Ramos (cell line): ENCODE results near the gene USP40.

ENCODE experiments used
- in situ Hi-C: fragments of 300-500 bp; cut with MboI; formaldehyde crosslinking; loops from one replicate; pipeline ENCODE4 v1.14.3; 2022; ENCODE audit warnings: low sequenced_read_pairs; ENCODE audit not compliant: unreplicated experiment

USP40 gene

DNA sequence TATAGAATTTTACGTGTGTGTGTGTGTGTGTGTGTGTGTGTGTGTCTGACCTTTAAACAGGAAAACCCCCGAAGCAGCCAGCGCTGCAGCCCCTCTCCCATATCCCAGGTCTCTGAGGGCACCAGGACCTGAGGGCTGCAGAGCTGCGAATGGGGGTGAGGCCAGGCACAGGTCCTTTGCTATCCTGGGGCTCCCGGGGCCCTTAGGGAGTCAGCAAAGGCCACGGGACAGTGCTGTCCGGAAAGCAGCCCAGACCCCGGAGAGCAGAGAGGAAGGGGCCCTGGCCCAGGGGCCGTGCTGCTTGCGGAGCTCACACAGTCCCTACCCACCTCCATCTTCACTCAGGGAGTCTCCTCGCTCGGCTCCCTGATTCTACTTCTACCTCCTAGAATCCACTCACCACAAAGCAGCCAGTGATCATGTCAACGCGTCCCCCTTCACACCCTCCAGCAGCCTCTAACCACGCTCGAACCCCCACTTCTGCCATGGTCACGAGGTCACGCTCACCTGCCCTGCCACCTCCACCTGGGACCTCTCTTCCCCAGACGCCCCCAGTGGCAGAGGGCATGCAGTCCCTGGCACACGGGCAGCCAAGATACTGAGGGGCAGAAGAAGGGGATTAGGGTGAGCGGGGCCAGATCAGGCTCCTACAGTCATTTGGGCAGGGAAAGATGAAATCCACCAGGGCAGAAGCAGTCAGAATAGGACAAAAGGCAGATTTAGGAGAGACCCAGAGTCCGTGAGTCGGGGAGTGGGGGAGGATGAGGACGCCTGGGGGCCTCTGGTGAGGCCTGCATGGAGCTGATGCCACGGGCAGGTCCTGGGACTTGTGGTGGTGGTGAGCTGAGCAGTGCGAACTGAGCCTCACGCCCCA, 86.7 kb downstream of the USP40 start:
- in situ Hi-C loops = no loop called here

DNA sequence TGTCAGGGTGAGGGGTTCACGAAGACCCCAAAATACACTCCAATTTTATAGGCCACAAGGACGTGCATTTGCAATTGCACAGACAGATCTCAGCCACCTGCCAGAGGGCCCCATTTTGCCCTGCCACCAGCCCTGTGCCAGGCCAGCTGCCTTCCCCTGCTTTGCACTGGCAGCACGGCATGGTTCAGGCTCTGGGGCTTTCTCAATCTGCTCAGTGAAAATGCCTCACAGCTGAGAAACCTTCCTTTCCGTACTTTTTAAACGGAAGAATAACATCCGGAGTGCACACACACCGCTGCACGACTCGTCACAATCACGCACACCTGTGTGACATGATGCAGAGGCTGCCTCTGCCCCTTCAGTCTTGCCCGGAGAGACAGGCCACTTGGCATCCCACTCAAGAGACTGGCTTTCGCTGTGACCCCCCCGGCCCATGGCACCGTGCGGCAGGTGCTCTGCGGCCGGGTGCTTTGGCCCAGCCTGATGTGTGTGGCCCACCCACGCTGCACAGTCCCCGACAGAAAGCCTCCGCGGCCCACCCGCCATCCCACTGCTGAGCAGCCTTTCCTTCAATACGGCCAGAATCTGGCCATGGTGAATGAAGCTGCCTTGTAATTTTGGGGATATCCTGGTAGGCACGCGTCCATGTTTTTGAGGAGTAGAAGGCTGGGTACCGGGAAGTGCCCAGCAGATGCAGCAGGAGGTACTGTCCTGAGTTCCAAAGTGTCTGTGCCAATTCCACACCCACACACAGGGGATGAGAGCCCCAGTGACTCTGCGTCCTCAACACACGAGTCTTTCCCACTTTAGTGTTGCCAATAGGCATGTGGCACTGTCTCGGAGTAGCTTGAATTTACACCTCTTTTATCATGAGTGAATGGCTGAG, 88.8 kb downstream of the USP40 start:
- in situ Hi-C loops = no loop called here

DNA sequence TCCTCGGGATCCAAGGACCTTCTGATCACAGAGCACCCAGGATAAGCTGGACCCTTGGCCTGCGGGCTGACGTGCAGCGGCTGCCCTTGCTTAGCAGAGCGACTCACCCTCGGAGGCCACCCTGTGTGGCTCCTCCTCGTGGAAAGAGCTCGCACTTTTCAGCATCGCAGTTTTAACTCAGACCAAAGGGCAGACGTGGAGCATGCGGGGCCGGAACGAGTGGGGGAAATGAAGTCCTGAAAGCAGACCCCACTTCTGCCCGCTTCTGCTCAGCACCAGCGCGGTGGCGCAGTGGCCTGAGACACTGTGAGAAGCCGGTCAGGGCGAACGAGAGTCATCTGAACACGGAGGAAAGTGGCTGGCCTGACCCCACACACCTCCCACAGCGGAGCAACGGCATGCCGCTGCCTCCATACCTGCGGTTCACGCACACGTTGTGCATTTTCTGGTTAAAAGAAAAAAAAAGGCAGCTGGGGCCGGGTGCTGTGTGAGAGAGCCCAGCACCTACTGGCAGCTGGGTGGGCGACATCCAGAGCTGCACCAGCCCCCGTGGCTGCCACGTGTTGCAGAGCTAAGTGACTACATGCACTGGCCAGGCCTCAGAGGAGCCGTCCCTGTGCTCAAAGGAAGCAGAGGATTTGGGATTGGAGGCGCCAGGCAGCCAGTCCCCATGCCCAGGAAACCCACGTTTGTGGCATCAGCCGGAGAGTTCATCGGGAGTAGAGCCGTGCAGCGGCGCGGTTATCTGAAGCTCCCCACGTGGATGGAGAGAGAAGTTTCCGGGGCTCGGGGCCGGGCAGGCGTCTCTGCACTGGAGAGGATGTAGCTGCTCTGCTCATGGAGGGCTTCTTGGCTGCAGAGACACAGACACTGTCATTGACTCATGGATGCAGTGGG, 89.7 kb downstream of the USP40 start:
- in situ Hi-C loops = no loop called here

DNA sequence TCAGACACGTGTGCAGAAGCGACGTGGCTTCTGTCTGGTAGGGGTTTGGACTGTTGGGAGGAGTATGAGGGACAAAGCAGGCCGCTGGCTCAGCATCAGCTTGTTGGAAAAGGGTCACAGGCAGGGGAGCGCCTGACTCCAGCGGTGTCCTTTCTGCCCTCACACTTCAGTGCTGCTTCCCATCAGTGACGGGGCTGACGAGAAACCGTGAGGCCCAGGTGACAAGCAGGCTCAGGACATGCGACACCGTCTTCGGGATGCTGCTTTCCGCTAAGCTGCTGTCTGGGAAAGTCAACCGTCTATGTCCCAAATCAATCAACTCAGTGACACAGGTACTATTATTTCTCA, 90.5 kb downstream of the USP40 start:
- in situ Hi-C loops = no loop called here

DNA sequence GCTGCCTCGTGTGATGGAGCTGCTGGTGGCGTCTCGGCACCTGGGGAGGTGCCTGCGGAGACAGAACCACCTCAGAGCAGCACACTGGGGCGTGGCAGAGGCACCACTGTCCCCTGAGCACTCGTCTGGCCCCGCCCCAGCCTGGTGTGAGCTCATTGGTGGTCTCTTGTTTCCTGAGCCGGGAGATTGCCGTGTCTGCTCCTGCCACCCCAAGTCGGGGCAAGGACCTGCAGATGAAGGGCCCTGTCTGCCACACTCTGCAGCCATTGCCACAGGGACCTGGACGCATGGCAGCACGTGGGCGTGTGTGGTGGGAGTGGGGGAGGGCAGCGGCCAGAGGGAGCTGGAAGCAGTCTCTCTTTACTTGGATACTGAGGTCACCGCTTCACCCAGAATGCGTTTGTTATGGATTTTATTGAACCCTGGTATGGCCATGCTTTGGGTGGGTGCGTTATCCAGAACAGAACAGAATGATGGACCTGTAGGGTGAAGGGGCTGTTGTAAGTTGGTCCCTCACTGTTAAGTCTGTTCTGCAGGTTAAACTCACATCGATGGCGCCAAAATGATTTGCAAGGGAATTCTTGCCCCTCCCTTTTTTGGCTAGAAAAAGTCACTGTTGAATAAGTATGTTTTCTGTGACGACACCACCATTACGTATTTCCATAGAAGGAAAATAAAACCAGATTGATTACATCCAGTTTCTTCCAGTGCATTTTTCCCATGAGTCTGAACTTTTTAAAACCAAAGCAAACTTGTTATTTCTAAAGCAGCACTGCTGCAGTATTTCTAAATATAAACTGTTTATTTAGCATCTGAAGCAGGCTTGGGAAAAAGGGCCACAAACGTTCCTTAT, 92.0 kb downstream of the USP40 start:
- in situ Hi-C loops = no loop called here

DNA sequence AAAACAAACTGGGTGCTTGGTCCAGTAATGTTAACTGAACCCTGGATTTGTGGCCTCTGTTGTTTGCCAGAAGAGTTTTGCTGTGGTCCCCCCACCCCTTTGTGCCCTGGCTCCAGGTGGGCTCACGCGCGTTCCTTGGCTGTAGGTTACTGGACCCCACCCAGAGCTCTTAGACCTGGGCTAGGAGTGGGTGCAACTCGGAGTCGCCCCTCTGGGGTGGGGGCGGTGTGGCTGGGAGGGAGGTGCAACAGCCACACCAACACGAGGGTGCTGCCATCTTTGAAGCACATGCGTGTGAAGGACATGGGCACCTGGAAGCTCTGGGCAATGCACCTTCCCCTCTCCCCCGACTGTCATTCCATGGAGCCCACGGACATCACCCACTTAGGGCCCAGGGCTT, 92.7 kb downstream of the USP40 start:
- in situ Hi-C loops = no loop called here

DNA sequence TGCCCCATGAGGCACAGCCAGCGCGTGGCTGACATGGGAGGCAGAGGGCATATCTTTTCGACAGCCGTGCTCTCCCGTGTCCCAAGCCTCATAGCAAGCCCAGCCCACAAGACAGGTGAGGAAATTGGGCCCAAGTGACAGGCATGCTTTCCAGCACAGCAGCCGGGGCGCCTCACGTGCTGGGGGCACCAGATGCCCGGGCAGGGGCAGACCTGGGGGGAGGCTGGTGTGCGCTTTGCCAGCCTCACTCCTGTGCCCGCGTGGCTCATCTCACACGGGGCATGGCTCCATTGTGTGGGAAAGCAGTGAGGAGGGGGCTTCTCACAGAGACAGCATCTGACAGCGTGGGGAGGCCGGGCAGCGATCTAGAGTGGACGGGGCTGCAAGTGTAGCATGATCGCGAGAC, 93.2 kb downstream of the USP40 start:
- in situ Hi-C loops = no loop called here

DNA sequence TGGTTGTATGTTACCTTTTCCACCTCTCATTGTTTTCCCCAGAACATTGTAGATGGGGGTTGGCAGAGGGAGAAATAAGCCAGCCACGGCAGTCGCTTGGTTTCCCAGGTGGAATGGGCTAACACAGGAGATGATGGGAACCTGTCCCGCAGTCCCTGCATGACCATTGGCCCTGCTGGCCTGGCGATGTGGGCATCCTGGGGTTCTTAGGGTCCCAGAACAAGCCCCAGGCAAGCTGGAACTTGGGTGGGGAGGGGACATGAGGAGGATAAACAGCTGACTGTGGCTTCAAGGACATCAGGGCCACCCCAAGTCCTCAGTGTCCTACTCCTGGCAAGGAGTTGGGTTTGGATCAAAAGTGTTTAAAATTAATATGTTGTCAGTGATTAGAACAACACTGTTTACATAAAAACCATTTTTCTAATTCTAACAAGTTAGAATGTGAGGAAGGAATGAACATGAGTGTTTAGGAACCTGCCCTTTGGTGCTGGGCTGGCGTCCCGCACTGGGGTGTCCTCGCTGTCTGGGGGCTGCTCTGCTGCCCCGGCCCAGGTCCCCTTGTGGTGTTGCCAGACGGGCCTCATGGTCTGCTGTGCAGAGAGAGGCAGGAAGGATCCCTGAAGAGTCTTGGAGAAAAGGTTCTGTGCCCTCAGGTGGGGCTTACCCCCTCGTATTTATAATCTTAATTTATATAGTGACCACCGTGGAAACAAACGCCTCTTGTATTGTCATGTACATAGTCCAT, 95.1 kb downstream of the USP40 start:
- in situ Hi-C loops = no loop called here

DNA sequence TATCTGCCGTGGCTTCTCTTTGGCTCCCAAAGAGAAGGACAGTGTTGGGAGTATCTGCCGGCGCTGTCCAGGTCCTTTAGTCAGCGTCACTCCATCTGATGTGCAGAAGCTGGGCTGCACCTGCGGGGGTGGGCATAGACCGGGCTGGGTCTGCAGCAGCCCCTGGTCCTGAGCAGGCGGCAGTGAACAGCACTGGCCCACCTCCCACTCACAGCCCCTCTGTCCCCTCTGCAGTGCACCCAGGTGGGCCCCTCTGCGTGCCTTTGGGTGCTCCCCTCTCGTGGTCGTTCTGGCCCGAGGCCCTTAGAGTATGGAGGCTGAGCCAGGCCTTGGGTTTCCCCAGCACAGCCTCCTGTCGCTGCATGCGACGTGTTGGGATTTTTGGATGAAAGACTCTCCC, 95.7 kb downstream of the USP40 start:
- in situ Hi-C loops = no loop called here

DNA sequence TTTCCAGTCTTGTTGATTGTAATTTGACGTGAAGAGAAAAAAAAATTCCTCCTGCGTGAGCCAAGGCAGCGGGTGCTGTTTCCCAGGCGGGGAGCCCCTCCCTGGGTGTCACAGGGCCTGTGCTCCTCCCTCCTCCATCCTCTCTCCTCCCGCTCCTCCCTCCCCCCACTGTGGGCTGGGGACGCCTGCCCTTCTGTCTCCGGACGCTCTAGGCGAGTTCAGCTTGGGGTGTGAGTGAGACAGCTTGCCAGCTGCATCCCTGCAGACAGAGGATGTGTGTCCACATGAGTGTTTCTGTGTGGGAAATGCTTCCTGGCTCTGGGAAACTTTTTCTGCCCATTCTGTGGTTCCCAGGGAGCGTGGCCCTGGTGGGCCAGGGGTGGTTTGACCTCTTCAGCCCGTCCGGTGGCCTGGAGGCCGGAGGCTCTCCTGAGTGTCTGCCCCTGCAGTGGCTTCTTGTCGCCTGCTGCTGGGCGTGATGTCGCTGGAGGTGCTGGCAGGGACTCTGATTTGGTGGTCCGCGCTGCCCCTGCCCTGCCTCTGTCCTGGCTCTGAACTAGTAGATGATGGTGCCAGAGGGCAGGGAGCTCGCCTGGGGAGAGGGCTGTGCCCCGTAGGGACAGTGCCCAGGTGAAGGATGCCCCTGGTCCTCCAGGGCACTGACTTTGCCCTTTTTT, 96.4 kb downstream of the USP40 start:
- in situ Hi-C loops = no loop called here

DNA sequence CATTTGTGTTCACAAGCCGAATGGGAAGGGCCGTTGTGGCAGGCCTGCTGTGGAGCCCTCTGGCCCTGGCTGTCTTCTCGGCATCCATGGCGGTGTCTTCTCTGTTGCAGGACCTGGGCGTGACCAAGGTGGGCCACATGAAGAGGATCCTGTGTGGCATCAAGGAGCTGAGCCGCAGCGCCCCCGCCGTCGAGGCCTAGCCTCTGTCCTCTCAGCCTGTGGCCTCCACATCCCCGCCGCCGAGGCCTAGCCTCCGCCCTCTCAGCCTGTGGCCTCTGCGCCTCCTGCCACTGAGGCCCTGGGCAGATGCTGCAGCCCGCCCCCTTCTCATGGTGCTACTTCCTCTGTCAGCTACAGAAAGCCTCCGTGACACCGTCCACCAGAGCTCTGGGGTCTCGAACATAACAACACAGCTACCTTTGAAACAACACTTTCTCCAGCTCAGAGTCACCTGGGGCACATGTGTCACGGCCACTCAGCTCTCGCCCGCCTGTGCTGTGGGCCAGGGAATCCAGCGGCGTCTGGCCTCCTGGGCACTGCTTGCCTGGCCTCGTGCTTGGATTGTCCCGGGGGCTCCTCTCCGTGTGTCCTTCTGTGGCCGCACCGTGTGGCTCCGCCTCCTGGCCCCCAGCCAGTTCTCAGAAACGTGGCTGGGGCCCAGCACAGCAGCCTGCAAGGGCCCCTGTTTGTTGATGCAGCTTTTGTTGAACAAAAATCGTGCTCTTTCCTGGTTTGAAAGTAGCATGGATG, 97.1 kb downstream of the USP40 start:
- in situ Hi-C loops = no loop called here

DNA sequence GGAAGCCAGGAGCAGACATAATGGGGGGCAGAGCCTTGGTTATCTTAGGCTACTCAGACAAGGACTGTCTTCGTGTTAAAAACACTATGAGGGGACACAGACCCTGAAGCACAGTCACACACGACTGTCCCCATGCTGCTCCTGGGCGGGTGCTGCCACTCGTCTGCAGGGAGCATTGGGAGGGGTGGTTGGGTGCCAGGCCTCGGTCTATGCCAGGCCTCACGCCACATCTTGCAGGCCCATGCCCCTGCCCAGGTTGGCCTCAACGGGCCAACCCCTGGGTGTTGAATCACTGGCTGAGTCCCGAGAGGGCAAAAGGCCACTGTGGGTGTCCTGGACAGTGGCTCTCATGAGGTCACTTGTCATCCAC, 97.9 kb downstream of the USP40 start:
- in situ Hi-C loops = no loop called here

DNA sequence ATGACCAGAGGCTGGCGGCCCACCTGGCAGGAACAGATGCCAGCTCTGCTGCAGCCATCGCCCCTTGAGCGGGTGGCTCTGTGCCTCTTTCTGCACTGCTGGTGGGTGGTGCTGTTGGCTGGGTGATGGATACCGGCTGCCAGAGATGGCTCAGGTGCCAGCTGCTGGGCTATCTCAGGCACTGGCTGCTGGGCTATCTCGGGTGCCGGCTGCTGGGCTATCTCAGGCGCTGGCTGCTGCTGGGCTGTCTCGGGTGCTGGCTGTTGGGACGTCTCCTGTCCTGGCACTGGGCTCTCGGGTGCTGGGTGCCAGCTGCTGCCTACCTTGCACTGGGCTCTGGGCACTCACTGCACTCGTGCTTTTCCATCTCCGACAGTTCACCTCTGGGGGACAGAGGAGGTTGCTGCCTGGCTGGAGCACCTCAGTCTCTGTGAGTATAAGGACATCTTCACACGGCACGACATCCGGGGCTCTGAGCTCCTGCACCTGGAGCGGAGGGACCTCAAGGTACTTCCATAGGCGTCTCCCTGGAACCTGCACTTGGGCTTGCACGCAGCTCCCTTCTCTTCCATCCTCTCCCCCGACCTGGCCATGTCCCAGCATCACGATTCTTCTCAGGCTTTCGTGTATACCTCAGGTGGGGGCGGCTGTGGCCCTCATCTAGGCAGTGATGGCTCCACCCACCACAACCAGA, 98.4 kb downstream of the USP40 start:
- in situ Hi-C loops = no loop called here

DNA sequence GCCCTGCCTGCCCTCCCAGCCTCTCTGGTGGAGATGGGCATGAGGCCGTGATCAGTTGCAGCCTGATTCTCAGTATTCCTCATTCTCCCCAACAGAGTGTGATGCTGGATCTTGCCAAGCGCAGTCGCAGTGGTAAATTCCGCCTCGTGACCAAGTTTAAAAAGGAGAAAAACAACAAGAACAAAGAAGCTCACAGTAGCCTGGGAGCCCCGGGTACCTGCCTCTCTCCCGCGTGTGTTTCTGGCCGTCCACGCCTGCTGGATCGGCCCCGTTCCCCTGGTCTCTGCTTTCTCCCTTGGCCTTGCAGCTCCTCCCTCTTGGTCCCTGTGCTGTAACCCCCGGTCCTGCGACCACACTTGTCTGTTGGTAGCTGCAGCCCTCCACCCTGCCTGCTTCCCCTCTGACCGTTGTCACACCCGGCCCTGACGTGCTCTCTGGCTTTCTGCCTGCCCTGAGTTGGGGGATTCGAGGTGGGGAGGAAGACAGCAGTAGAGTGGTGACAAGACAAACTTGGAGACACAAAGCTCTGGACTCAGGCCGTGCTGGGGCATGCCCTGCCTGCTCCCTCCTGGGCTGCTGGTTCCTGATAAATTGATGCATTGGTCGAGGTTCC, 99.5 kb downstream of the USP40 start:
- in situ Hi-C loops = no loop called here

DNA sequence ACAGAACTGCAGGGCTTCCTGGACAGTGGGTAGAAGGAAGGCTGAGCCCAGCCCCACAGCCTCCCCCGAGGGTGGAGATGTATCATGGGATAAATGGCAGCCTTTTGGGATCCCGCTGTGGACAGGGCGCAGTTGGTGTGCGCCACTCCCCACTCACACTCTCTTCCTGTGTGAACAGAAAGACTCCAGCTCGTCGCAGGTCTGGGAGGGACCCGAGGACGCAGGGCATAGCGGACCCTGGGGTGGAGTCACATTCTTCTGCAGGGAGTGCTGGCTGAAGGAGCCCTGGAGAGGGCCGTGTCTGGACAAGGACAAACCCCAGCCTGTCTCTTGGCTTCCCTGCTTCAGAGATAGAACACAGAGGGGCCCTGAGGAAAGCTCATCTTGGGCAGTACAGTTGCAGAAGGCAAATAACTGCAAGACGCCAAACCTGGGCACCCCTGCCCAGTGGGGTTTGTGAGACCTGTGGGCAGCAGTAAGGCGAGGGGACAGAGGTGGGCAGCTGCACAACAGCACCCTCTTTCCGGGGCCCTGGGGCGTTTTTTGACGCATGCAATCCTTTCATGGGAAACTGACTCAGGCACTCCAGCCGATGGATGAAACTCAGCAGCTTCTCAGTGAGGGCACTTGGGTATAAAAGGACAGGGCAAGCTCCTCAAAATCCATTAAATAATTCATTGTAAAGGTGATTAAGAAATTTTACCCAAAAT, 101.9 kb downstream of the USP40 start:
- in situ Hi-C loops = no loop called here

DNA sequence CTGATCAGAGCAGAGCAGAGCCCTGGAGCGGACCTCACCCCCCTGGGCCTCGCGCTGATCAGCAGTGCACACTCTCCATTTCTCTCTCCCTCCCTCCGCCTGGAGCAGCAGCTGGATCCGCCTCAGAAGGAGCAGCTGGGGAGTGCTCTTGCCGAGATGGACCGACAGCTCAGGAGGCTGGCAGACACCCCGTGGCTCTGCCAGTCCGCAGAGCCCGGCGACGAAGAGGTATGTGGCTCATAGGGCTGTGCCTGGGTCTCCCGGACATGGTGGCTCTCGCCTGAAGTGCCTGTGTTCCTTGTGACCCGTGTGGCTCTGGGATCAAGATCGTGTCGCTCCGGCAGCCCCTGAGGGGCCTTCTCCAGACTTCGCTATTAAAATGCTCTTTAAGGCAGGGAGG, 102.5 kb downstream of the USP40 start:
- in situ Hi-C loops = no loop called here
